Measurements from ENCODE around the gene ALK.

DNA sequence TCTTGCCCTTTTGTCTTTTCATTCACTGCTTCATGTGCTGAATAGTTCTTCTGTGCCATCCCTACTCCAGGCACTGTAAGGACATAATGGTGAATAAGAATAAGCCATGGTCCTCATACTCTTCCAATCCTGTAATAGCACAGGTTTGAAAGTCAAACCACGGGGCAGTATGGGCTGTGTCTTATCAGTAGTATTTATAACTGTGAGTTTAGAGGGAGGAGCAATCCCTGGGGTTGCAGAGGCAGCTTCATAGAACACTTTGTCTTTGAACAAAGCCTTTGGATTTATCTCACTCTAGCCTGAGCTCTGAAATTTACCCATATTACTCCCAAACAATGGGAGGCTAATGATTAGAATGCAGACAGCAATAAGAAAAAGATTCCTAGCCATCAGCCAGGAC is 30.2 kb upstream of the ALK start:
- TF ChIP-seq MAX (IDR thresholded peaks at IDR 0.05) (no peak), FOSL2 (IDR thresholded peaks at IDR 0.05) (no peak), FOSL2 (CRISPR knock-in tag; IDR thresholded peaks at IDR 0.05) (no peak), NPAS2 (CRISPR knock-in tag; IDR thresholded peaks at IDR 0.05; ENCODE audit: borderline replicate concordance) (no peak), SREBF2 (IDR thresholded peaks at IDR 0.05) (no peak), POLR2A (IDR thresholded peaks at IDR 0.05; ENCODE audit: low read length) (no peak), PHF8 (IDR thresholded peaks at IDR 0.05; ENCODE audit: borderline replicate concordance, low read depth) (no peak), TFCP2L1 (CRISPR knock-in tag; IDR thresholded peaks at IDR 0.05) (no peak), RNF2 (IDR thresholded peaks at IDR 0.05; ENCODE audit: borderline replicate concordance, low read depth) (no peak), EHF (CRISPR knock-in tag; IDR thresholded peaks at IDR 0.05) (no peak), EP300 (IDR thresholded peaks at IDR 0.05) (no peak), ESRRA (IDR thresholded peaks at IDR 0.05; ENCODE audit: borderline replicate concordance, low read length) (no peak)
- TF ChIP-seq, protein P1, sequence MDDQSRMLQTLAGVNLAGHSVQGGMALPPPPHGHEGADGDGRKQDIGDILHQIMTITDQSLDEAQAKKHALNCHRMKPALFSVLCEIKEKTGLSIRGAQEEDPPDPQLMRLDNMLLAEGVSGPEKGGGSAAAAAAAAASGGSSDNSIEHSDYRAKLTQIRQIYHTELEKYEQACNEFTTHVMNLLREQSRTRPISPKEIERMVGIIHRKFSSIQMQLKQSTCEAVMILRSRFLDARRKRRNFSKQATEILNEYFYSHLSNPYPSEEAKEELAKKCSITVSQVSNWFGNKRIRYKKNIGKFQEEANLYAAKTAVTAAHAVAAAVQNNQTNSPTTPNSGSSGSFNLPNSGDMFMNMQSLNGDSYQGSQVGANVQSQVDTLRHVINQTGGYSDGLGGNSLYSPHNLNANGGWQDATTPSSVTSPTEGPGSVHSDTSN (IDR thresholded peaks at IDR 0.05): no peak
- TF ChIP-seq, protein P2, sequence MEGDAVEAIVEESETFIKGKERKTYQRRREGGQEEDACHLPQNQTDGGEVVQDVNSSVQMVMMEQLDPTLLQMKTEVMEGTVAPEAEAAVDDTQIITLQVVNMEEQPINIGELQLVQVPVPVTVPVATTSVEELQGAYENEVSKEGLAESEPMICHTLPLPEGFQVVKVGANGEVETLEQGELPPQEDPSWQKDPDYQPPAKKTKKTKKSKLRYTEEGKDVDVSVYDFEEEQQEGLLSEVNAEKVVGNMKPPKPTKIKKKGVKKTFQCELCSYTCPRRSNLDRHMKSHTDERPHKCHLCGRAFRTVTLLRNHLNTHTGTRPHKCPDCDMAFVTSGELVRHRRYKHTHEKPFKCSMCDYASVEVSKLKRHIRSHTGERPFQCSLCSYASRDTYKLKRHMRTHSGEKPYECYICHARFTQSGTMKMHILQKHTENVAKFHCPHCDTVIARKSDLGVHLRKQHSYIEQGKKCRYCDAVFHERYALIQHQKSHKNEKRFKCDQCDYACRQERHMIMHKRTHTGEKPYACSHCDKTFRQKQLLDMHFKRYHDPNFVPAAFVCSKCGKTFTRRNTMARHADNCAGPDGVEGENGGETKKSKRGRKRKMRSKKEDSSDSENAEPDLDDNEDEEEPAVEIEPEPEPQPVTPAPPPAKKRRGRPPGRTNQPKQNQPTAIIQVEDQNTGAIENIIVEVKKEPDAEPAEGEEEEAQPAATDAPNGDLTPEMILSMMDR (IDR thresholded peaks at IDR 0.05): no peak

All from A549 (cell line).